IMR-90 (cell line): ENCODE measurements around the gene CYS1. TPM values are rescaled to one million over a fixed set of nuclear protein-coding genes. Genes with fewer than 3 reads are reported as not detected.

ENCODE experiments used
- ATAC-seq: fragments of 200-7000 bp; cut with Tn5 transposase; 2 replicates; pipeline ENCODE4 v1.9.1; 2020; ENCODE audit warnings: low read depth, mild to moderate bottlenecking, moderate library complexity
- BruUV-seq: library from RNA; stranded (reverse); fragments of 400-500 nt; replicated peaks from 2 replicates; lab custom pipeline; 2021; lab: Mats Ljungman, UMichigan
- CTCF ChIA-PET: fragments of 300-600 bp; formaldehyde crosslinking; extraction: SDS; loops from one replicate; lab custom pipeline; 2021; ENCODE audit warnings: antibody characterized with exemption; lab: Yijun Ruan, JAX
- POLR2A ChIA-PET: fragments of 300-600 bp; sonication (Branson Sonifier 250); formaldehyde crosslinking; loops from one replicate; lab custom pipeline; 2022; ENCODE audit warnings: antibody characterized with exemption; ENCODE audit not compliant: unreplicated experiment; lab: Charles Lee
- DNase-seq: peaks from one replicate; pipeline ENCODE4 v3.0.0; 2013
- H2AFZ ChIP-seq: replicated peaks from 2 replicates; pipeline ENCODE3; 2013; ENCODE audit warnings: low read length, mild to moderate bottlenecking; ENCODE audit not compliant: poor library complexity
- H2AK5ac ChIP-seq: 2 replicates; pipeline ENCODE4 v1.6.1; 2013; ENCODE audit warnings: low read depth, low read length, inconsistent platforms
- H2AK9ac ChIP-seq: replicated peaks from 2 replicates; pipeline ENCODE3; 2013; ENCODE audit warnings: mild to moderate bottlenecking, low read depth, low read length, moderate library complexity; ENCODE audit not compliant: poor library complexity
- H2BK120ac ChIP-seq: 2 replicates; pipeline ENCODE4 v1.6.1; 2013; ENCODE audit warnings: low read depth, low read length, inconsistent platforms
- H2BK15ac ChIP-seq: 3 replicates; pipeline ENCODE4 v1.6.1; 2013; ENCODE audit warnings: low read depth, low read length, inconsistent platforms
- H2BK20ac ChIP-seq: 2 replicates; pipeline ENCODE4 v1.6.1; 2013; ENCODE audit warnings: low read depth, mild to moderate bottlenecking, inconsistent platforms, low read length, moderate library complexity
- H2BK5ac ChIP-seq: 2 replicates; pipeline ENCODE4 v1.6.1; 2013; ENCODE audit warnings: mild to moderate bottlenecking, low read depth, low read length, inconsistent platforms; ENCODE audit not compliant: poor library complexity, severe bottlenecking
- H3K14ac ChIP-seq: replicated peaks from 2 replicates; pipeline ENCODE4 v1.6.1; 2013; ENCODE audit warnings: low read depth, low read length, inconsistent platforms
- H3K18ac ChIP-seq: 2 replicates; pipeline ENCODE4 v1.6.1; 2013; ENCODE audit warnings: low read depth, low read length, control low read depth
- H3K23ac ChIP-seq: 2 replicates; pipeline ENCODE4 v1.6.1; 2013; ENCODE audit warnings: low read depth, low read length, inconsistent platforms
- H3K27ac ChIP-seq: 2 replicates; pipeline ENCODE4 v1.5.1; 2013; ENCODE audit warnings: mild to moderate bottlenecking, control low read depth, low read length; ENCODE audit not compliant: insufficient read depth
- H3K27me3 ChIP-seq: 2 replicates; pipeline ENCODE4 v1.6.1; 2013; ENCODE audit warnings: low read length; ENCODE audit not compliant: control insufficient read depth, insufficient read depth
- H3K36me3 ChIP-seq: 2 replicates; pipeline ENCODE4 v1.6.1; 2013; ENCODE audit warnings: low read length, mixed read lengths; ENCODE audit not compliant: control insufficient read depth, insufficient read depth
- H3K4ac ChIP-seq: 2 replicates; pipeline ENCODE4 v1.6.1; 2013; ENCODE audit warnings: low read depth, low read length, inconsistent platforms
- H3K4me1 ChIP-seq: 2 replicates; pipeline ENCODE4 v1.6.1; 2013; ENCODE audit warnings: low read length, mixed read lengths; ENCODE audit not compliant: control insufficient read depth, insufficient read depth
- H3K4me2 ChIP-seq: 2 replicates; pipeline ENCODE4 v1.6.1; 2013; ENCODE audit warnings: low read depth, mild to moderate bottlenecking, control low read depth, low read length, moderate library complexity
- H3K4me3 ChIP-seq: 2 replicates; pipeline ENCODE4 v1.5.1; 2013; ENCODE audit warnings: low read depth, mild to moderate bottlenecking, control low read depth, low read length, moderate library complexity; ENCODE audit not compliant: insufficient read depth
- H3K56ac ChIP-seq: 2 replicates; pipeline ENCODE4 v1.6.1; 2013; ENCODE audit warnings: low read length, inconsistent platforms; ENCODE audit not compliant: insufficient read depth; ENCODE audit errors: extremely low read depth
- H3K79me1 ChIP-seq, 2 experiments: 2 replicates each; pipeline ENCODE4 v1.6.1; 2013; ENCODE audit warnings: low read length in 2 of 2, inconsistent platforms in 1 of 2, low read depth in 1 of 2
- H3K9ac ChIP-seq: 2 replicates; pipeline ENCODE4 v1.6.1; 2013; ENCODE audit warnings: low read depth, low read length, control low read depth
- H3K9me1 ChIP-seq: 2 replicates; pipeline ENCODE4 v1.6.1; 2013; ENCODE audit warnings: low read length, inconsistent platforms; ENCODE audit not compliant: insufficient read depth
- H3K9me3 ChIP-seq: 2 replicates; pipeline ENCODE4 v1.6.1; 2013; ENCODE audit warnings: low read length; ENCODE audit not compliant: control insufficient read depth, insufficient read depth
- H4K20me1 ChIP-seq: 2 replicates; pipeline ENCODE4 v1.6.1; 2013; ENCODE audit warnings: low read length, inconsistent platforms; ENCODE audit not compliant: insufficient read depth
- H4K5ac ChIP-seq: 2 replicates; pipeline ENCODE4 v1.6.1; 2013; ENCODE audit warnings: mild to moderate bottlenecking, low read depth, low read length, control low read depth
- H4K8ac ChIP-seq, 2 experiments: 2 replicates each; pipeline ENCODE4 v1.6.1; 2013; ENCODE audit warnings: low read depth in 2 of 2, low read length in 2 of 2, control low read depth in 1 of 2, inconsistent platforms in 1 of 2
- H4K91ac ChIP-seq: 2 replicates; pipeline ENCODE4 v1.6.1; 2013; ENCODE audit warnings: low read depth, low read length, inconsistent platforms; ENCODE audit not compliant: insufficient read depth
- BHLHE40 ChIP-seq: fragments of 150-350 bp; IDR thresholded peaks from 2 replicates; pipeline ENCODE4 v1.6.1; 2016; ENCODE audit warnings: mild to moderate bottlenecking, low read depth, low read length
- CEBPB ChIP-seq: IDR thresholded peaks from 2 replicates; pipeline ENCODE4 v1.6.1; 2012; ENCODE audit warnings: low read depth, low read length, improper control_type of control experiment
- CHD1 ChIP-seq: IDR thresholded peaks from 2 replicates; pipeline ENCODE4 v1.6.1; 2012; ENCODE audit warnings: low read depth, low read length, improper control_type of control experiment
- CTCF ChIP-seq: conservative IDR thresholded peaks from 2 replicates; pipeline ENCODE4 v1.5.1; 2012; ENCODE audit warnings: mild to moderate bottlenecking, low read depth, low read length, improper control_type of control experiment
- ELK1 ChIP-seq: fragments of 150-350 bp; IDR thresholded peaks from 2 replicates; pipeline ENCODE4 v1.6.1; 2016; ENCODE audit warnings: low read depth, mild to moderate bottlenecking, low read length, moderate library complexity, borderline replicate concordance
- FOS ChIP-seq: fragments of 150-350 bp; IDR thresholded peaks from 2 replicates; pipeline ENCODE4 v1.6.1; 2016; ENCODE audit warnings: low read depth, low read length
- MAFK ChIP-seq: IDR thresholded peaks from 2 replicates; pipeline ENCODE4 v1.6.1; 2012; ENCODE audit warnings: low read depth, low read length, improper control_type of control experiment
- MAZ ChIP-seq: IDR thresholded peaks from 2 replicates; pipeline ENCODE4 v1.6.1; 2012; ENCODE audit warnings: low read depth, mild to moderate bottlenecking, low read length, improper control_type of control experiment, moderate library complexity, borderline replicate concordance
- MXI1 ChIP-seq: IDR thresholded peaks from 2 replicates; pipeline ENCODE4 v1.6.1; 2012; ENCODE audit warnings: low read depth, mild to moderate bottlenecking, low read length, moderate library complexity, borderline replicate concordance
- NFE2L2 ChIP-seq: fragments of 150-350 bp; IDR thresholded peaks from 2 replicates; pipeline ENCODE4 v1.6.1; 2016; ENCODE audit warnings: low read depth, mild to moderate bottlenecking, low read length
- POLR2A ChIP-seq: IDR thresholded peaks from 2 replicates; pipeline ENCODE4 v1.6.1; 2012; ENCODE audit warnings: mild to moderate bottlenecking, low read depth, low read length
- RAD21 ChIP-seq: IDR thresholded peaks from 2 replicates; pipeline ENCODE4 v1.6.1; 2012; ENCODE audit warnings: low read length, improper control_type of control experiment
- RCOR1 ChIP-seq: IDR thresholded peaks from 2 replicates; pipeline ENCODE4 v1.6.1; 2012; ENCODE audit warnings: mild to moderate bottlenecking, low read length, improper control_type of control experiment; ENCODE audit not compliant: insufficient replicate concordance
- RFX5 ChIP-seq: IDR thresholded peaks from 2 replicates; pipeline ENCODE4 v1.8.0; 2012; ENCODE audit warnings: low read depth, mild to moderate bottlenecking, low read length, moderate library complexity
- SMC3 ChIP-seq: fragments of 150-350 bp; IDR thresholded peaks from 2 replicates; pipeline ENCODE4 v1.6.1; 2016; ENCODE audit warnings: low read depth, mild to moderate bottlenecking, antibody characterized with exemption, low read length, moderate library complexity
- USF2 ChIP-seq: fragments of 150-350 bp; IDR thresholded peaks from 2 replicates; pipeline ENCODE4 v1.6.1; 2017; ENCODE audit warnings: mild to moderate bottlenecking, antibody characterized with exemption, low read length, low read depth
- WGBS, 2 experiments: methylation state at CpG; one replicate each; pipeline versions ENCODE4 v1.1.5 to v1.1.7; 2013; ENCODE audit warnings: missing lambda C conversion rate in 2 of 2; ENCODE audit not compliant: insufficient read length in 1 of 2; ENCODE audit errors: extremely low coverage in 2 of 2; 5-methylcytosine and 5-hydroxymethylcytosine counted together
- dilution Hi-C: fragments of 300-500 bp; cut with HindIII; formaldehyde crosslinking; loops from one replicate; pipeline ENCODE4 v1.14.3; 2018; ENCODE audit warnings: low sequenced_read_pairs; ENCODE audit not compliant: unreplicated experiment
- in situ Hi-C: fragments of 300-500 bp; cut with MboI; formaldehyde crosslinking; loops from 3 replicates; pipeline ENCODE4 v1.14.3; 2019; ENCODE audit warnings: low sequenced_read_pairs, inconsistent platforms, mixed read lengths
- intact Hi-C: fragments of 100-400 bp; cut with micrococcal nuclease; formaldehyde crosslinking; loops from 2 replicates; pipeline ENCODE4 v1.10.0; 2022
- polyA plus RNA-seq, 3 experiments: library from polyadenylated mRNA; depleted of rRNA; stranded (reverse); fragments of >200 nt; gene quantifications; 2 replicates each; pipeline ENCODE4 v1.2.3, GENCODE V29; 2012; ENCODE audit warnings: low replicate concordance in 1 of 3
- total RNA-seq: library from RNA; depleted of rRNA; stranded (reverse); fragments of >200 nt; gene quantifications from 2 replicates; pipeline ENCODE4 v1.2.3, GENCODE V29; 2012

Gene CYS1
- total and polyA plus RNA-seq, 2 of the 4 experiments (the other 2 are of a cell fraction), result under 0.01 to 0.12 TPM

GRCh38 chr2:10022445-10022844 lies 57.8 kb downstream of the CYS1 start:
- H3K27ac ChIP-seq, result no peak overlapping the region
- no peak overlapping the region for H4K5ac ChIP-seq
- no peaks in the 10 kb centered on the region for H4K20me1 ChIP-seq
- H3K9ac ChIP-seq, result no peak overlapping the region
- no peak overlapping the region for H2AFZ ChIP-seq
- no peak overlapping the region for H2BK120ac ChIP-seq
- no peak overlapping the region for H2BK15ac ChIP-seq
- peaks cover 2% of the 10 kb centered on the region; the same call in 1 of the 2 replicates for H3K4me1 ChIP-seq
- H2AK5ac ChIP-seq, result no peak overlapping the region
- no peak overlapping the region for H3K4me2 ChIP-seq
- WGBS, 2 experiments, result no CpG with 5 or more reads among the region's 4 CpGs
- H3K9me3 ChIP-seq, result peaks cover 3% of the 10 kb centered on the region
- CTCF ChIA-PET, result no interaction called here
- no peak overlapping the region for H3K18ac ChIP-seq
- H3K9me1 ChIP-seq, result peaks cover 6% of the 10 kb centered on the region; the same call in 1 of the 2 replicates
- intact Hi-C loops, result no loop called here
- no peak overlapping the region for H4K91ac ChIP-seq
- BruUV-seq, result no TSS peak
- ATAC-seq (no peak), DNase-seq (no peak)
- no peaks in the 10 kb centered on the region for H3K36me3 ChIP-seq
- no peak overlapping the region for H3K4me3 ChIP-seq
- H4K8ac ChIP-seq, result no peak overlapping the region
- peaks cover 8% of the 10 kb centered on the region; the same call in 1 of the 2 replicates for H3K27me3 ChIP-seq
- no peak overlapping the region for H2BK20ac ChIP-seq
- no peaks in the 10 kb centered on the region for H3K79me1 ChIP-seq
- dilution Hi-C loops, result no loop called here
- in situ Hi-C loops, result no loop called here
- no peak overlapping the region for H3K4ac ChIP-seq
- TF ChIP-seq CHD1 (no peak), MAZ (no peak), USF2 (no peak), MXI1 (no peak), ELK1 (no peak), RCOR1 (no peak), RFX5 (no peak), POLR2A (no peak), CTCF (no peak), RAD21 (no peak), MAFK (no peak), NFE2L2 (no peak), SMC3 (no peak), BHLHE40 (no peak), CEBPB (no peak), FOS (no peak)
- H3K23ac ChIP-seq, result no peak overlapping the region
- POLR2A ChIA-PET, result no interaction called here
- no peak overlapping the region for H3K14ac ChIP-seq
- no peak overlapping the region for H2BK5ac ChIP-seq
- no peak overlapping the region for H2AK9ac ChIP-seq
- no peak overlapping the region for H3K56ac ChIP-seq
